Measurements from ENCODE around the gene GADD45A.

- TF ChIP-seq PBX3 (IDR thresholded peaks at IDR 0.05): no peak
- TF ChIP-seq POLR2AphosphoS5 (IDR thresholded peaks at IDR 0.05; ENCODE audit: low read depth, low read length): no peak
- no peak for TF ChIP-seq USF2 (IDR thresholded peaks at IDR 0.05; ENCODE audit: borderline replicate concordance, low read depth, low read length)
- TF ChIP-seq, protein P1, sequence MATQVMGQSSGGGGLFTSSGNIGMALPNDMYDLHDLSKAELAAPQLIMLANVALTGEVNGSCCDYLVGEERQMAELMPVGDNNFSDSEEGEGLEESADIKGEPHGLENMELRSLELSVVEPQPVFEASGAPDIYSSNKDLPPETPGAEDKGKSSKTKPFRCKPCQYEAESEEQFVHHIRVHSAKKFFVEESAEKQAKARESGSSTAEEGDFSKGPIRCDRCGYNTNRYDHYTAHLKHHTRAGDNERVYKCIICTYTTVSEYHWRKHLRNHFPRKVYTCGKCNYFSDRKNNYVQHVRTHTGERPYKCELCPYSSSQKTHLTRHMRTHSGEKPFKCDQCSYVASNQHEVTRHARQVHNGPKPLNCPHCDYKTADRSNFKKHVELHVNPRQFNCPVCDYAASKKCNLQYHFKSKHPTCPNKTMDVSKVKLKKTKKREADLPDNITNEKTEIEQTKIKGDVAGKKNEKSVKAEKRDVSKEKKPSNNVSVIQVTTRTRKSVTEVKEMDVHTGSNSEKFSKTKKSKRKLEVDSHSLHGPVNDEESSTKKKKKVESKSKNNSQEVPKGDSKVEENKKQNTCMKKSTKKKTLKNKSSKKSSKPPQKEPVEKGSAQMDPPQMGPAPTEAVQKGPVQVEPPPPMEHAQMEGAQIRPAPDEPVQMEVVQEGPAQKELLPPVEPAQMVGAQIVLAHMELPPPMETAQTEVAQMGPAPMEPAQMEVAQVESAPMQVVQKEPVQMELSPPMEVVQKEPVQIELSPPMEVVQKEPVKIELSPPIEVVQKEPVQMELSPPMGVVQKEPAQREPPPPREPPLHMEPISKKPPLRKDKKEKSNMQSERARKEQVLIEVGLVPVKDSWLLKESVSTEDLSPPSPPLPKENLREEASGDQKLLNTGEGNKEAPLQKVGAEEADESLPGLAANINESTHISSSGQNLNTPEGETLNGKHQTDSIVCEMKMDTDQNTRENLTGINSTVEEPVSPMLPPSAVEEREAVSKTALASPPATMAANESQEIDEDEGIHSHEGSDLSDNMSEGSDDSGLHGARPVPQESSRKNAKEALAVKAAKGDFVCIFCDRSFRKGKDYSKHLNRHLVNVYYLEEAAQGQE (IDR thresholded peaks at IDR 0.05; ENCODE audit: low read depth, low read length): no peak
- no peak for TF ChIP-seq RAD21 (IDR thresholded peaks at IDR 0.05; ENCODE audit: low read length)
- no peak for TF ChIP-seq EP300 (IDR thresholded peaks at IDR 0.05; ENCODE audit: borderline replicate concordance in 1 of 2, low read depth in 1 of 2, low read length in 1 of 2)
- TF ChIP-seq CTCF (IDR thresholded peaks at IDR 0.05): no peak
- no peak for TF ChIP-seq TEAD4 (IDR thresholded peaks at IDR 0.05; ENCODE audit: borderline replicate concordance, insufficient read depth)
- TF ChIP-seq SIN3A (IDR thresholded peaks at IDR 0.05; ENCODE audit: borderline replicate concordance, low read depth, low read length): no peak
- no peak for TF ChIP-seq RFX5 (IDR thresholded peaks at IDR 0.05; ENCODE audit: low read length)
- TF ChIP-seq RXRA (IDR thresholded peaks at IDR 0.05; ENCODE audit: borderline replicate concordance, low read depth): no peak
- TF ChIP-seq TAF1 (IDR thresholded peaks at IDR 0.05; ENCODE audit: borderline replicate concordance, low read depth, low read length): no peak
Observed at GRCh38 chr1:67668660-67669059, 16.3 kb upstream of the GADD45A start.

Data from SK-N-SH (cell line).